DND-41 (cell line): ENCODE measurements around the gene C2orf80.
"Not testable (repeated sequence)": the region's sequence is repeated elsewhere in the genome, so short reads cannot be mapped to it uniquely, and the experiment has no call there.

Experiments used
- ATAC-seq: fragments of 200-7000 bp; cut with Tn5 transposase; 3 replicates; pipeline ENCODE4 v1.9.1; 2021; ENCODE audit warnings: low read depth; ENCODE audit not compliant: insufficient read depth
- DNase-seq: peaks from one replicate; pipeline ENCODE4 v3.0.0-alpha.2; 2020
- H2AFZ ChIP-seq: 2 replicates; pipeline ENCODE4 v1.6.0; 2012; ENCODE audit warnings: low read depth, low read length
- H3K27ac ChIP-seq: 2 replicates; pipeline ENCODE4 v1.5.1; 2012; ENCODE audit warnings: low read length, inconsistent platforms
- H3K27me3 ChIP-seq: fragments of 200-600 bp; sonication (generic); 2 replicates; pipeline ENCODE4 v1.6.0; 2012; ENCODE audit warnings: low read length, mild to moderate bottlenecking, inconsistent platforms; ENCODE audit not compliant: insufficient read depth, poor library complexity
- H3K36me3 ChIP-seq: 2 replicates; pipeline ENCODE4 v1.5.1; 2012; ENCODE audit warnings: low read length, inconsistent platforms; ENCODE audit not compliant: insufficient read depth
- H3K4me1 ChIP-seq: 2 replicates; pipeline ENCODE4 v1.5.1; 2012; ENCODE audit warnings: mild to moderate bottlenecking, low read length; ENCODE audit not compliant: insufficient read depth
- H3K4me2 ChIP-seq: 2 replicates; pipeline ENCODE4 v1.6.0; 2012; ENCODE audit warnings: mild to moderate bottlenecking, moderate library complexity, low read length, inconsistent platforms; ENCODE audit not compliant: insufficient read depth
- H3K4me3 ChIP-seq, 2 experiments: fragments of 200-600 bp in 1 of 2; shearing (Covaris generic) in 1 of 2; 2 replicates each; pipeline ENCODE4 v1.5.1; 2012 to 2016; ENCODE audit warnings: inconsistent platforms in 2 of 2, low read length in 2 of 2, mild to moderate bottlenecking in 2 of 2, low read depth in 1 of 2, moderate library complexity in 1 of 2
- H3K79me2 ChIP-seq: 2 replicates; pipeline ENCODE4 v1.6.0; 2012; ENCODE audit warnings: low read length, inconsistent platforms; ENCODE audit not compliant: insufficient read depth
- H3K9ac ChIP-seq: 2 replicates; pipeline ENCODE4 v1.6.0; 2012; ENCODE audit warnings: low read depth, mild to moderate bottlenecking, inconsistent platforms, low read length, moderate library complexity
- H3K9me3 ChIP-seq: 2 replicates; pipeline ENCODE4 v1.5.1; 2012; ENCODE audit warnings: low read length, moderate library complexity, mild to moderate bottlenecking, inconsistent platforms; ENCODE audit not compliant: insufficient read depth, severe bottlenecking
- H4K20me1 ChIP-seq: 2 replicates; pipeline ENCODE4 v1.6.0; 2012; ENCODE audit warnings: low read length; ENCODE audit not compliant: insufficient read depth
- CTCF ChIP-seq: IDR thresholded peaks from 2 replicates; pipeline ENCODE4 v1.5.1; 2012; ENCODE audit warnings: borderline replicate concordance, low read length, moderate library complexity, mild to moderate bottlenecking; ENCODE audit not compliant: poor library complexity, severe bottlenecking; ENCODE audit errors: extremely low read depth
- EZH2 ChIP-seq: IDR thresholded peaks from 3 replicates; pipeline ENCODE4 v1.6.1; 2012; ENCODE audit warnings: borderline replicate concordance, low read depth, mild to moderate bottlenecking, moderate library complexity, low read length, inconsistent platforms; ENCODE audit not compliant: severe bottlenecking

Gene C2orf80

GRCh38 chr2:208127090-208127489, 62.7 kb downstream of the C2orf80 start:
- no peak for DNase-seq
- Histone ChIP-seq H3K9ac (no peak overlapping the region), H3K27me3 (no peaks in the 10 kb centered on the region), H4K20me1 (no peaks in the 10 kb centered on the region), H3K27ac (no peak overlapping the region), H2AFZ (no peak overlapping the region), H3K36me3 (no peaks in the 10 kb centered on the region), H3K4me2 (no peak overlapping the region), H3K9me3 (no peaks in the 10 kb centered on the region), H3K4me3 (no peak overlapping the region), H3K79me2 (no peaks in the 10 kb centered on the region), H3K4me1 (no peaks in the 10 kb centered on the region)
- no peak for ATAC-seq
- TF ChIP-seq CTCF (no peak), EZH2 (no peak)

- Histone ChIP-seq H3K27me3 (peaks cover 3% of the 10 kb centered on the region), H2AFZ (no peak overlapping the region), H3K27ac (no peak overlapping the region), H3K36me3 (no peaks in the 10 kb centered on the region), H3K9me3 (no peaks in the 10 kb centered on the region), H3K79me2 (no peaks in the 10 kb centered on the region), H3K4me2 (no peak overlapping the region), H3K4me3 (no peak overlapping the region), H3K4me1 (no peaks in the 10 kb centered on the region), H3K9ac (no peak overlapping the region), H4K20me1 (no peaks in the 10 kb centered on the region)
- DNase-seq: no peak
- ATAC-seq: no peak
- TF ChIP-seq CTCF (no peak), EZH2 (no peak)
Measured at GRCh38 chr2:208125251-208125650, 64.6 kb downstream of the C2orf80 start.

GRCh38 chr2:208124013-208124715, 65.7 kb downstream of the C2orf80 start, which contains the start of gene CRYGD:
CRYGD (minus strand) TSS chr2:208124524; CDS start chr2:208124473, 51 bp downstream.
- H3K4me2 ChIP-seq, H4K20me1 ChIP-seq, DNase-seq, H2AFZ ChIP-seq, ATAC-seq, H3K4me1 ChIP-seq, H3K79me2 ChIP-seq, H3K27ac ChIP-seq, H3K36me3 ChIP-seq, H3K9me3 ChIP-seq, H3K4me3 ChIP-seq, H3K27me3 ChIP-seq, H3K9ac ChIP-seq: not testable (repeated sequence)

- no peak for DNase-seq
Measured at GRCh38 chr2:208122248-208122647, 67.6 kb downstream of the C2orf80 start.

More at GRCh38 chr2:208122248-208122647, 67.6 kb downstream of the C2orf80 start:
- Histone ChIP-seq H3K4me3 (no peak overlapping the region), H3K27ac (no peak overlapping the region), H3K9me3 (no peaks in the 10 kb centered on the region), H3K27me3 (peaks cover 3% of the 10 kb centered on the region), H3K4me2 (no peak overlapping the region), H3K9ac (no peak overlapping the region), H2AFZ (no peak overlapping the region), H3K36me3 (no peaks in the 10 kb centered on the region), H4K20me1 (no peaks in the 10 kb centered on the region), H3K4me1 (no peaks in the 10 kb centered on the region), H3K79me2 (no peaks in the 10 kb centered on the region)
- ATAC-seq: no peak
- TF ChIP-seq CTCF (no peak), EZH2 (no peak)
